HL-60 (cell line): ENCODE measurements around the gene PPP1R14C.

Experiments used
- DNase-seq, 2 experiments: peaks; one replicate each; pipeline ENCODE4 v3.0.0-alpha.2; 2010 to 2020; ENCODE audit warnings: low read depth in 1 of 2, low spot score in 1 of 2
- H3K27ac ChIP-seq: fragments of 250-450 bp; sonication (Bioruptor Pico); replicated peaks from 2 replicates; pipeline ENCODE4 v1.5.1; 2020; ENCODE audit warnings: mild to moderate bottlenecking, moderate library complexity
- H3K27me3 ChIP-seq: fragments of 250-450 bp; sonication (Bioruptor Pico); 2 replicates; pipeline ENCODE4 v1.5.1; 2021; ENCODE audit warnings: mild to moderate bottlenecking, moderate library complexity; ENCODE audit not compliant: insufficient read depth, poor library complexity, severe bottlenecking
- H3K4me3 ChIP-seq: replicated peaks from 2 replicates; pipeline ENCODE4 v1.5.1; 2011; ENCODE audit warnings: mild to moderate bottlenecking, control low read depth, low read length; ENCODE audit not compliant: insufficient read depth
- GABPA ChIP-seq: IDR thresholded peaks from 2 replicates; pipeline ENCODE4 v1.6.1; 2012; ENCODE audit warnings: low read depth
- POLR2AphosphoS5 ChIP-seq: IDR thresholded peaks from 2 replicates; pipeline ENCODE4 v1.6.1; 2012; ENCODE audit warnings: low read depth
- SPI1 ChIP-seq: IDR thresholded peaks from 2 replicates; pipeline ENCODE4 v1.6.1; 2012; ENCODE audit warnings: low read depth, mild to moderate bottlenecking, borderline replicate concordance
- TF ChIP-seq, protein P1 (sequence below): IDR thresholded peaks from one replicate; pipeline ENCODE4 v1.5.1; 2011; ENCODE audit warnings: low read length, control low read depth, inconsistent platforms; ENCODE audit not compliant: insufficient read depth
- TF ChIP-seq, protein P2 (sequence below): IDR thresholded peaks from 2 replicates; pipeline ENCODE4 v1.6.1; 2012; ENCODE audit warnings: low read depth; ENCODE audit not compliant: insufficient replicate concordance

The PPP1R14C gene

DNA sequence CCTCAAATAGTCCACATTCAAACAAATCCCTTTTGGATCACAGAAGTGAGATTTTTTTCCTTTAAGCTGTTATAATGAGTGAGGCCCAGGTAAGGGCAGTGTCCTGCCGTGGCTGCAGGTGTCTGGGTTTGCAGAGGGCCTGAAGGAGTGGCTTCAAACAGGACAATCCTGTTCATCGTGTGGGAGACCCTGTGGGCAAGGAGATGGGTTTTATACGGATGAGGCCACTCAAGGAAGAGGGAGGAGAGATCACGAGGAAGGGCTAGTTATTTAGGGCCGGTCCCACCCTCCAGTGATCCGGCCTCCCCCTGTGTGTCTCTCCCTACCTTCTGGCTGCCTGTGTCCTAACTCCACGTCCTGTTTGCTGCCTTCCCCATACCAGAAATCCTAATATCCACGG is 33.8 kb downstream of the PPP1R14C start:
- H3K4me3 ChIP-seq: no peak overlapping the region
- H3K27ac ChIP-seq: no peak overlapping the region
- DNase-seq: no peak
- no peaks in the 10 kb centered on the region for H3K27me3 ChIP-seq
- TF ChIP-seq GABPA: no peak
- TF ChIP-seq, protein P1, sequence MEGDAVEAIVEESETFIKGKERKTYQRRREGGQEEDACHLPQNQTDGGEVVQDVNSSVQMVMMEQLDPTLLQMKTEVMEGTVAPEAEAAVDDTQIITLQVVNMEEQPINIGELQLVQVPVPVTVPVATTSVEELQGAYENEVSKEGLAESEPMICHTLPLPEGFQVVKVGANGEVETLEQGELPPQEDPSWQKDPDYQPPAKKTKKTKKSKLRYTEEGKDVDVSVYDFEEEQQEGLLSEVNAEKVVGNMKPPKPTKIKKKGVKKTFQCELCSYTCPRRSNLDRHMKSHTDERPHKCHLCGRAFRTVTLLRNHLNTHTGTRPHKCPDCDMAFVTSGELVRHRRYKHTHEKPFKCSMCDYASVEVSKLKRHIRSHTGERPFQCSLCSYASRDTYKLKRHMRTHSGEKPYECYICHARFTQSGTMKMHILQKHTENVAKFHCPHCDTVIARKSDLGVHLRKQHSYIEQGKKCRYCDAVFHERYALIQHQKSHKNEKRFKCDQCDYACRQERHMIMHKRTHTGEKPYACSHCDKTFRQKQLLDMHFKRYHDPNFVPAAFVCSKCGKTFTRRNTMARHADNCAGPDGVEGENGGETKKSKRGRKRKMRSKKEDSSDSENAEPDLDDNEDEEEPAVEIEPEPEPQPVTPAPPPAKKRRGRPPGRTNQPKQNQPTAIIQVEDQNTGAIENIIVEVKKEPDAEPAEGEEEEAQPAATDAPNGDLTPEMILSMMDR: no peak
- TF ChIP-seq, protein P2, sequence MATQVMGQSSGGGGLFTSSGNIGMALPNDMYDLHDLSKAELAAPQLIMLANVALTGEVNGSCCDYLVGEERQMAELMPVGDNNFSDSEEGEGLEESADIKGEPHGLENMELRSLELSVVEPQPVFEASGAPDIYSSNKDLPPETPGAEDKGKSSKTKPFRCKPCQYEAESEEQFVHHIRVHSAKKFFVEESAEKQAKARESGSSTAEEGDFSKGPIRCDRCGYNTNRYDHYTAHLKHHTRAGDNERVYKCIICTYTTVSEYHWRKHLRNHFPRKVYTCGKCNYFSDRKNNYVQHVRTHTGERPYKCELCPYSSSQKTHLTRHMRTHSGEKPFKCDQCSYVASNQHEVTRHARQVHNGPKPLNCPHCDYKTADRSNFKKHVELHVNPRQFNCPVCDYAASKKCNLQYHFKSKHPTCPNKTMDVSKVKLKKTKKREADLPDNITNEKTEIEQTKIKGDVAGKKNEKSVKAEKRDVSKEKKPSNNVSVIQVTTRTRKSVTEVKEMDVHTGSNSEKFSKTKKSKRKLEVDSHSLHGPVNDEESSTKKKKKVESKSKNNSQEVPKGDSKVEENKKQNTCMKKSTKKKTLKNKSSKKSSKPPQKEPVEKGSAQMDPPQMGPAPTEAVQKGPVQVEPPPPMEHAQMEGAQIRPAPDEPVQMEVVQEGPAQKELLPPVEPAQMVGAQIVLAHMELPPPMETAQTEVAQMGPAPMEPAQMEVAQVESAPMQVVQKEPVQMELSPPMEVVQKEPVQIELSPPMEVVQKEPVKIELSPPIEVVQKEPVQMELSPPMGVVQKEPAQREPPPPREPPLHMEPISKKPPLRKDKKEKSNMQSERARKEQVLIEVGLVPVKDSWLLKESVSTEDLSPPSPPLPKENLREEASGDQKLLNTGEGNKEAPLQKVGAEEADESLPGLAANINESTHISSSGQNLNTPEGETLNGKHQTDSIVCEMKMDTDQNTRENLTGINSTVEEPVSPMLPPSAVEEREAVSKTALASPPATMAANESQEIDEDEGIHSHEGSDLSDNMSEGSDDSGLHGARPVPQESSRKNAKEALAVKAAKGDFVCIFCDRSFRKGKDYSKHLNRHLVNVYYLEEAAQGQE: no peak
- TF ChIP-seq SPI1: no peak
- no peak for TF ChIP-seq POLR2AphosphoS5

DNA sequence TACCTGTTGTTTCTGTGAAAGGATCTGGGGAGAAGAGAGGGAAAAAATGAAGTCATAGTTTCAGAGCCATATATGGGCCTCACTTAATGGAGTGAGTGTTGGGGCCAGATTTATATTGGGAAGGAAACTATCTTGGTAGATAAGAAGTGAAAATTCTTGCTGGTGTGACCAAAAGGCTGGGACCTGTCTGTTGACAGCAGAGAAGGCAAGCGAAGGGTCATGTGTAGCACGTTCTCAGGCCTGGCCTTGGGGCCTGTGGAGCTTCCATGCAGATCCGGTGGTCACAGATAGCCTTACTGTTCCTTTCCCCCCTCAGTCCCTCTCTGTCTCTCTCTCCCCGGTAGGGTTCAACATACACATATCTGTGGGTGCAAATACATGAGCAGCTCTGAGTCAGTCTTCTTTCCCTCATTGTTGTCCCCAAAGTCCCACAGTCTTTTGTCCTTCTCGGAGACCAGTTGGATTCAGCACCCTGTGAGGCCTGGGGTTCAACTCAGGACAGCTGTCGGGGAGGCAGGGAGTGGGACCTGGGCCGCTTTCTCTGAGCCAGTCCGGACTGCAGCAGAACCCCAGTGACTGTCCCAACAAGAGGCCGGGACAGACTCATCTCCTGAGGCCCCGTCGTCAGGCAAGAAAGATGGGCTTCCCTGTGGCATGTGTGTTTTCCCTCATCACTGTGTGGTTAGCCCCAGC is 34.6 kb downstream of the PPP1R14C start:
- no peak overlapping the region for H3K27ac ChIP-seq
- H3K27me3 ChIP-seq: no peaks in the 10 kb centered on the region
- no peak for DNase-seq
- no peak for TF ChIP-seq GABPA
- TF ChIP-seq, protein P1: no peak
- no peak for TF ChIP-seq SPI1
- TF ChIP-seq POLR2AphosphoS5: no peak
- TF ChIP-seq, protein P2: no peak
- H3K4me3 ChIP-seq: no peak overlapping the region

DNA sequence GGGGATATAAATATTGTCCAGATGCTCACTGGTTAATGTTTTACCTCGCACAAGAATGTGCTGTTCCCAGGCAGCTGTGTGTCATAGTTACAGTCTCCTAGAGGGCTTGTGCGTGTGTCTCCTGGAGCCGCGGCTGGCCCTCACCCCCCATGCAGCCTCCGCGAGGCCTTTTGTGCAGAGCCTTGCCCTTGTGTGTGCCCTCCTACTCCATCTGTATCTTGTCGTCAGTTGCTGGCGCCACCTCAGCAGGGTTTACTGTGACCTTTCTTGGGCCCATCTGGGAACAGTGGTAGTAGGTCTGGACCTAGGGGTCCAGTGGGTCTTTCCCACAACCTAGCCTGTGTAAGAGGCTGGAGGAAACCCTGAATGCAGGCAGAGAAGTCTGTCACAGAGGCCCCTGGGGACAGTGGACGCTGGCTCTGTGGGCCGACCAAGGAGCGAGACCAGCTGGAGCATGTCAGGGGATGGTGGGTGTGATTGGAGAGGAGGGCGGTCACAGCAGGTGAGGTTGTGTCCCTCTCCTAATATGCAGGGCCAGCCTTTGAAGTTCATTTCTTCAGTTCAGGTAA is 35.2 kb downstream of the PPP1R14C start:
- DNase-seq: no peak
- Histone ChIP-seq H3K27ac (no peak overlapping the region), H3K27me3 (no peaks in the 10 kb centered on the region), H3K4me3 (no peak overlapping the region)
- no peak for TF ChIP-seq SPI1
- TF ChIP-seq, protein P2: no peak
